GM12801 (cell line): ENCODE measurements around the gene LEMD1.

ENCODE experiments used
- TF ChIP-seq, protein P1 (sequence below): IDR thresholded peaks from one replicate; pipeline ENCODE4 v1.5.1; 2011; ENCODE audit warnings: control low read depth; ENCODE audit not compliant: insufficient read length; ENCODE audit errors: extremely low read depth

LEMD1 gene

DNA sequence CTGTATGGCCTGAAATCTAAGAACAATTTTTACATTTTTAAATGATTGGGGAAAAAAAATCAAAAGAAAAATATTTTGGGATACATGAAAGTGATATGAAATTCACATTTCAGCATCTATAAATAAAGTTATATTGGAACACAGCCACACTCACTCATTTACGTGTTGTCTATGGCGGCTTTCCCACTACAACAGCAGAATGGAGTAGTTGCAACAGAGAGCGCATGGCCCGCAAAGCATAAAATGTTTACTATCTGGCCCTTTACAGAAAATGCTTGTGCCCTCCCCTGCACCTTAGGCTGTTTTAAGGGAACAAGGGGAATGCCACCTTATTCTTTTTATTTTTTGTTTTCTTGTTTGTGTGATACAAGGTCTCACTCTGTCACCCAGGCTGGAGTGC, 68.7 kb downstream of the LEMD1 start:
- TF ChIP-seq, protein P1, sequence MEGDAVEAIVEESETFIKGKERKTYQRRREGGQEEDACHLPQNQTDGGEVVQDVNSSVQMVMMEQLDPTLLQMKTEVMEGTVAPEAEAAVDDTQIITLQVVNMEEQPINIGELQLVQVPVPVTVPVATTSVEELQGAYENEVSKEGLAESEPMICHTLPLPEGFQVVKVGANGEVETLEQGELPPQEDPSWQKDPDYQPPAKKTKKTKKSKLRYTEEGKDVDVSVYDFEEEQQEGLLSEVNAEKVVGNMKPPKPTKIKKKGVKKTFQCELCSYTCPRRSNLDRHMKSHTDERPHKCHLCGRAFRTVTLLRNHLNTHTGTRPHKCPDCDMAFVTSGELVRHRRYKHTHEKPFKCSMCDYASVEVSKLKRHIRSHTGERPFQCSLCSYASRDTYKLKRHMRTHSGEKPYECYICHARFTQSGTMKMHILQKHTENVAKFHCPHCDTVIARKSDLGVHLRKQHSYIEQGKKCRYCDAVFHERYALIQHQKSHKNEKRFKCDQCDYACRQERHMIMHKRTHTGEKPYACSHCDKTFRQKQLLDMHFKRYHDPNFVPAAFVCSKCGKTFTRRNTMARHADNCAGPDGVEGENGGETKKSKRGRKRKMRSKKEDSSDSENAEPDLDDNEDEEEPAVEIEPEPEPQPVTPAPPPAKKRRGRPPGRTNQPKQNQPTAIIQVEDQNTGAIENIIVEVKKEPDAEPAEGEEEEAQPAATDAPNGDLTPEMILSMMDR = no peak

DNA sequence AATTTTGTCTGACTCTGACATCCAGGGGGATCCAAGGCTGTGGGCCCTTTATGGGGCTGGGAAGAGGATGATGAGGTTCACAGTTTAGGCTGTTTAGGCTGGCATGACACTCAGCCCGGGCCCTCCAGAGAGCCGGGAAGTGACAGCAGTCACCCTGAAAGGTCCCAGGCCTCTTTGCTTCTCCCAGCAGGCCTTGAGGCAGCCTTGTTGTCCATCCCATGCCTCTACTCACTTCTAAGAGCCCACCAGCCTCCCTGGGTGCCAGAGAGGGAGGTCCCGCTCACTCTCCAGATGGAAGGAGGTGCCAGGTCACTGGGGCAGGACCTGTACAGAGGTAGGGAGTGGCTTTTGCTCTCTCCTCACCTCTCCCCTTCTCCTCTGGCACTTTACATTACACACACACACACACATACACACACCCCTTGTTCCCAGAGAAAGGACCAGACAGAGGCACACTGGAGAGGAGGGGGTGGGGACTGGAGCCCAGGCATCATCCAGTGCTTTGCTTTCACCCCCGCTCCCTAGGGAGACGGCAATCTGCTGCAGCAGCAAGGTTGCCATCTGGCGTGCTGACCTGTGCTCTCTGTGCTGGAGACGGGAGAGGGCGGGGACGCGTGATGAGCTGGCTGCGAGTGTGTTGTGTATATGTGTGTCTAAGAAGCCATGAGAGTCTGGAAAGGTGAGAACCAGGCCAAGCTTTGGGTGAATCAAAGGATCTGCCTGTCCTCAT, 69.7 kb downstream of the LEMD1 start:
- TF ChIP-seq, protein P1 = no peak

DNA sequence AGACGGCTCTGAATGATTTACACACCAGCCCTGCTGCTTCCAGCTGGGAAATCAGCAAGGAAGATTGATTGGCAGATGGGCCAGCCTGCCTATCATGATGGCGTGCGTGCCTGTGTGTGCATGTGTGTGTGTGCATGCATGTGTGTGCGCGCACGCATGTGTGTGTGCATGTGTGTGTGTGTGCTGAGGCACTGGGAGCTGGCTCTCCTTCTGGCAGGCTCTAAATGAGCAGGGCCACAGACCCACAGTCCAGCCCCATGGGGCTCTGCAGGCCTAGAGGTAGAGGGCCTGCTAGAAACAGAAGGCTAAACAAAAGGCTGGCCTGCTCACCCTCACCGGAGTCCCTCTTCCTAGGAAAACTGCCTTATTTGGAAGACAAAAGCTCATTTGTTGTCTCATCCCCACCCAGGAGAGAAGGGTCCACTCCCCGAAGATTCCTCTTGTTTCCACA, 71.1 kb downstream of the LEMD1 start:
- TF ChIP-seq, protein P1 = no peak

DNA sequence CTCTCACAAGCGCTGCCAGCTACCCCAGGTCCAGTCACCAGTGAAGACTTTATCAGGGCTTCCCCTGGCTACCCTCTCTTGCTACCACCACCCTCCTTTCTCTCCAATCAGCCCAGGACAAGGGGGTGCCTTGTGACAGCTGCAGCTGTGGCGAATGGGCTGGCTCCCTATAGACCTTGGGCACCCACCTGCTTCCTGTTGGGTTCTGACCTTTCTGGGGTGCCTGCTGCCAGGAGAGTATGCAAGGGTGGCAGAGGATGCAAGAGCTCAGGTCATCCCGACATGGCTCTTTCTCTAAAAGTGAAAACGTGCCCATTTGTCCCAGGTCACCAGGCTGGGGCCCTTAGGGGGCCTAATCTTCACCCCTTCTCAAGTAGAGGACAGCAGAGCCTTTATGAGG, 71.7 kb downstream of the LEMD1 start:
- TF ChIP-seq, protein P1 = no peak

DNA sequence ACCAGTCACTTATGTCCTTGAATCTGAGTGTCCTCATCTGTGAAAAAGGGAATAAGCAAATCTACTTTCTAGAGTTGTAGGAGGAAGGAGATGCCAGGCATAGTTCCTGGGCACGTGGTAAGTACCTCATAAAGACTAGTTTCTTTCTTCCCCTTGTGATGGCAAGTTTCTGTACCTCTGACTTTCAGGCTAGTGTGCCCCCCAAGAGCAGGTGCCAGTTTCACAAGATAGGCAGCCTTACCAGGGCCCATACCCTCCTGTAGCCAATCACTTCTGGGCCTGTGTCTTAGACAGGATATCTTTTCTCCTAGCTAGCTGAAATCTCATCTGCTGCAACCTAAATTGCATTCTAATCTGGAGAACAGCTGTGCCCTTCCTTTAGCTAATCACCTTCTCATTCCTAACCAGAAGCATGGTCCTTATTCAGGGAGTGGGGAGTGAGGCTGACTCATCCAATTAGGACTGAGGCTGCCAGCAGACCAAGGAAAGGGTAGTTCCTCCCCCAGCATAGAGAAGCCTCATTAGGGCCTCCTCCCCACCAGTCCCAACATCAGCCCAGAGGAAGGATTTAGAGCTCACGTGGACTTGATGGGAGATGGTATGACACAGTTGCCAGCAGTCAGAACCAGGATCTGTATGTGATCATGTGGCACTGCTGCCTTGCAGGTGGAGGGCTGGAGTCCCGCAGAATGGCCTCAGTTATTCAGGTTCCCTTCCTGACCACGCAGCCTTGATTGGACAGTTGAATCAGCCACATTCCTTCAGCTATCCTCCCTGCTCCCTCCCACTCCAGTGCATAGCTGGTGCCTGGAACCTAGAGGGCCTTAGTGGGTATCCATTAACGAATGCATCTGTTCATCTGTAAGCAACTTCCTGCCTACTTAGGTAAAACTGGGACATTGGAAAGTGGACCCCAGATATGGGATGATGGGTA, 73.0 kb downstream of the LEMD1 start:
- TF ChIP-seq, protein P1 = no peak

DNA sequence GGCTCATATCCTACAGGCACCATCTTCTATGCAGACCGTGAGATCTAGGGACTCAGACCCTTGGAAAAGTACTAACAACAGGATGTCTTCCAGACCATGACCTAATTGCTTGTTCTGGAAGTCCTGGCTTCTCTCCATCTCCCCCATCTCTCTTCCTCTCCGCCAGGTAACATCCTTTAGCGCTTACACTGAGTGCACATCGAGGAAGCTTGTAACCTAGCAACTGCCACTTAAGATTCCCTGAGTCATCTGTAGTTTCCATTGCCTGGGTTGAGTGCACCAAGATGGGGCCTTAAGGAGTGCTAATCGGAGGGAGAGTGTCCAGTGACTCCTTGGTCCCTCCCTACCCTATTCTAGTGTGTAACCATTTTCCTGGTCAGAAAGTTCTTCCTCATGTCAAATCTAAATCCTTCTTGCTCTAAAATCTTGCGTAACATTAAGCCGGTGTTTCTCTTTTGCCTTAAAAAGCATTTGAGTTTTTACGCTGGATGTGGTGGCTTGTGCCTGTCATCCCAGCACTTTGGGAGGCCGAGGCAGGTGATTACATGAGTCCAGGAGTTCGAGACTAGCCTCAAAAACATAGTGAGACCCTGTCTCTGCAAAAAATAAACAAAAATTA, 74.8 kb downstream of the LEMD1 start:
- TF ChIP-seq, protein P1 = no peak

DNA sequence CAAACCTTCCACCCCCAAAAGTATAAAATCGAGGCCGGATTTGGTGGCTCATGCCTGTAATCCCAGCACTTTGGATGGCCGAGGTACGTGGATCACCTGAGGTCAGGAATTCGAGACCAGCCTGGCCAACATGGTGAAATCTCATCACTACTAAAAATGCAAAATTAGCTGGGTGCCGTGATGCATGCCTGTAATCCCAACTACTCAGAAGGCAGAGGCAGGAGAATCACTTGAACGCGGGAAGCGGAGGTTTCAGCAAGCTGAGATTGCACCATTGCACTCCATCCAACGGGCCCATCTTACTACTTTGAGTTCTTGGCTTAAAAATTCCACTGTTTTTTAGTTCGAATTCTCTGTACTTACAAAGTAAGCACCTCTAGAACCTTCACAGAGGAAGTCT, 76.1 kb downstream of the LEMD1 start:
- TF ChIP-seq, protein P1 = no peak
